K562 (cell line): ENCODE results near the gene C6orf163. TPM values are rescaled to one million over a fixed set of nuclear protein-coding genes. Genes with fewer than 3 reads are reported as not detected.

Experiments used
- ATAC-seq: fragments of 200-7000 bp; cut with Tn5 transposase; 3 replicates; pipeline ENCODE4 v1.9.1; 2020; ENCODE audit warnings: moderate library complexity
- BruUV-seq: library from RNA; stranded (reverse); fragments of 400-500 nt; replicated peaks from 2 replicates; lab custom pipeline; 2021; lab: Mats Ljungman, UMichigan
- CTCF ChIA-PET: fragments of 300-600 bp; formaldehyde crosslinking; extraction: SDS; loops from one replicate; lab custom pipeline; 2021; ENCODE audit warnings: low intra/inter-chr PET ratio; lab: Yijun Ruan, JAX
- POLR2A ChIA-PET: fragments of 300-600, 350-650 bp; sonication (Branson Sonifier 250); formaldehyde crosslinking; extraction: SDS; loops from one replicate; lab custom pipeline; 2021; ENCODE audit warnings: antibody characterized with exemption, inconsistent platforms; lab: Yijun Ruan, JAX
- DNase-seq, 4 experiments: peaks; one replicate each; pipeline versions ENCODE4 v3.0.0 to v3.0.0-alpha.2; 2011 to 2018; ENCODE audit warnings: low spot score in 3 of 4, mixed read lengths in 3 of 4; ENCODE audit errors: extremely low read depth in 1 of 4
- FAIRE-seq: peaks from 2 replicates; lab custom pipeline; 2011; peaks lifted over from hg19 to GRCh38; lab: Jason Lieb, UNC
- H2AFZ ChIP-seq: 2 replicates; pipeline ENCODE4 v1.6.0; 2011; ENCODE audit warnings: low read depth, low read length, control low read depth, inconsistent platforms
- H3K27ac ChIP-seq: fragments of 200-600 bp; 3 replicates; pipeline ENCODE4 v1.8.0; 2011; ENCODE audit warnings: low read depth, mild to moderate bottlenecking, control low read depth, inconsistent platforms, low read length, moderate library complexity, mixed read lengths; ENCODE audit errors: extremely low read depth
- H3K27me3 ChIP-seq, 2 experiments: fragments of 300-600 bp in 1 of 2; 2 replicates in 1 of 2; 3 replicates in 1 of 2; pipeline versions ENCODE4 v1.6.0 to v1.8.0; 2011; ENCODE audit warnings: inconsistent platforms in 2 of 2, low read length in 2 of 2, mild to moderate bottlenecking in 1 of 2, mixed read lengths in 1 of 2, moderate library complexity in 1 of 2; ENCODE audit not compliant: control insufficient read depth in 2 of 2, insufficient read depth in 2 of 2
- H3K36me3 ChIP-seq: fragments of 300-600 bp; 3 replicates; pipeline ENCODE4 v1.8.0; 2011; ENCODE audit warnings: mild to moderate bottlenecking, low read length, inconsistent platforms; ENCODE audit not compliant: control insufficient read depth, insufficient read depth
- H3K4me1 ChIP-seq, 2 experiments: fragments of 200-600 bp in 1 of 2; replicated peaks in 1 of 2; 2 replicates in 1 of 2; 3 replicates in 1 of 2; pipeline versions ENCODE4 v1.5.1 to v1.8.0; 2011; ENCODE audit warnings: inconsistent platforms in 2 of 2, low read length in 2 of 2, mild to moderate bottlenecking in 1 of 2, mixed read lengths in 1 of 2, moderate library complexity in 1 of 2; ENCODE audit not compliant: control insufficient read depth in 2 of 2, insufficient read depth in 2 of 2
- H3K4me2 ChIP-seq: 2 replicates; pipeline ENCODE4 v1.6.1; 2011; ENCODE audit warnings: low read length, control low read depth, inconsistent platforms, mixed read lengths; ENCODE audit not compliant: insufficient read depth
- H3K4me3 ChIP-seq: fragments of 200-600 bp; sonication (generic), shearing (Covaris generic); 2 replicates; pipeline ENCODE4 v1.5.1; 2016; ENCODE audit warnings: control low read depth, inconsistent platforms
- H3K79me2 ChIP-seq: fragments of 200-600 bp; 3 replicates; pipeline ENCODE4 v1.8.0; 2011; ENCODE audit warnings: low read length, inconsistent platforms; ENCODE audit not compliant: control insufficient read depth, insufficient read depth
- H3K9ac ChIP-seq, 2 experiments: 2 replicates each; pipeline versions ENCODE4 v1.6.0 to v1.6.1; 2011; ENCODE audit warnings: low read depth in 2 of 2, low read length in 2 of 2, control low read depth in 1 of 2, inconsistent platforms in 1 of 2, mild to moderate bottlenecking in 1 of 2, mixed read lengths in 1 of 2; ENCODE audit not compliant: insufficient read depth in 1 of 2
- H3K9me1 ChIP-seq: one replicate; pipeline ENCODE4 v1.6.0; 2011; ENCODE audit warnings: inconsistent platforms, mild to moderate bottlenecking, low read length, moderate library complexity; ENCODE audit not compliant: control insufficient read depth, insufficient read depth
- H3K9me3 ChIP-seq: replicated peaks from 2 replicates; pipeline ENCODE4 v1.5.1; 2011; ENCODE audit warnings: low read depth, low read length, inconsistent platforms; ENCODE audit not compliant: control insufficient read depth, insufficient read depth
- H4K20me1 ChIP-seq: replicated peaks from 2 replicates; pipeline ENCODE4 v1.6.1; 2011; ENCODE audit warnings: low read length, inconsistent platforms, mixed read lengths; ENCODE audit not compliant: control insufficient read depth, insufficient read depth
- ATF1 ChIP-seq, 2 experiments: fragments of 450-650 bp in 1 of 2; IDR thresholded peaks; 2 replicates each; pipeline ENCODE4 v1.6.1; 2016; ENCODE audit warnings: missing compliant biosample characterization in 1 of 2, missing genetic modification characterization in 1 of 2
- ATF7 ChIP-seq: fragments of 450-650 bp; IDR thresholded peaks from 2 replicates; pipeline ENCODE4 v1.7.1; 2014; ENCODE audit warnings: mild to moderate bottlenecking, moderate library complexity
- CBFA2T3 ChIP-seq: fragments of 450-650 bp; IDR thresholded peaks from 2 replicates; pipeline ENCODE4 v1.6.1; 2017
- ERF ChIP-seq: fragments of 450-650 bp; formaldehyde crosslinking; IDR thresholded peaks from 2 replicates; pipeline ENCODE4 v1.4.0; 2020; ENCODE audit warnings: mild to moderate bottlenecking, mixed read lengths
- FOXM1 ChIP-seq, 2 experiments: fragments of 450-650 bp in 1 of 2; sonication (generic) in 1 of 2; formaldehyde crosslinking in 1 of 2; IDR thresholded peaks; 2 replicates each; pipeline versions ENCODE4 v1.6.1 to v1.9.0; 2017 to 2022; ENCODE audit warnings: low read depth in 2 of 2, mild to moderate bottlenecking in 2 of 2, missing genetic modification reagents in 1 of 2, moderate library complexity in 1 of 2
- GATA2 ChIP-seq: sonication (generic); formaldehyde crosslinking; IDR thresholded peaks from 2 replicates; pipeline ENCODE4 v1.4.0; 2020; ENCODE audit warnings: mild to moderate bottlenecking, missing genetic modification reagents
- L3MBTL2 ChIP-seq: fragments of 450-650 bp; IDR thresholded peaks from 2 replicates; pipeline ENCODE4 v1.6.1; 2016; ENCODE audit warnings: mild to moderate bottlenecking, moderate library complexity
- NRF1 ChIP-seq, 2 experiments: fragments of 450-650 bp; IDR thresholded peaks in 1 of 2; conservative IDR thresholded peaks in 1 of 2; 2 replicates each; pipeline ENCODE4 v1.6.1; 2014; ENCODE audit warnings: mild to moderate bottlenecking in 2 of 2
- PHTF2 ChIP-seq: fragments of 250-450 bp; sonication (Bioruptor Pico); IDR thresholded peaks from 2 replicates; pipeline ENCODE4 v1.5.0; 2021; ENCODE audit warnings: mild to moderate bottlenecking
- ZC3H11A ChIP-seq: IDR thresholded peaks from 2 replicates; pipeline ENCODE4 v1.6.1; 2012; ENCODE audit warnings: low read depth, low read length, improper control_type of control experiment
- ZNF311 ChIP-seq: fragments of 250-450 bp; sonication (Bioruptor Pico); IDR thresholded peaks from 2 replicates; pipeline ENCODE4 v1.4.0; 2020; ENCODE audit warnings: mild to moderate bottlenecking, moderate library complexity
- ZNF780A ChIP-seq: fragments of 250-450 bp; sonication (Bioruptor Pico); IDR thresholded peaks from 2 replicates; pipeline ENCODE4 v1.5.0; 2021; ENCODE audit warnings: mild to moderate bottlenecking
- WGBS: fragments of 100-300 bp; shearing (Covaris generic); methylation state at CpG from one replicate; pipeline ENCODE4 v1.1.6; 2016; ENCODE audit warnings: low coverage, mixed read lengths; ENCODE audit not compliant: insufficient coverage; ENCODE audit errors: missing lambda C conversion rate; 5-methylcytosine and 5-hydroxymethylcytosine counted together
- in situ Hi-C: fragments of 300-500 bp; cut with MboI; formaldehyde crosslinking; loops from 4 replicates; pipeline ENCODE4 v1.15.0; 2018; ENCODE audit warnings: inconsistent platforms, mixed read lengths
- intact Hi-C: fragments of 100-400 bp; cut with micrococcal nuclease; formaldehyde crosslinking; loops from 2 replicates; pipeline ENCODE4 v1.14.2; 2022
- polyA plus RNA-seq, 8 experiments: library from polyadenylated mRNA; depleted of rRNA in 4 of 8; stranded (reverse) in 5 of 8; unstranded in 3 of 8; fragments of >200 nt; fragmentation: Nextera tagmentation in 2 of 8; fragmentation: Illumina TruSeq in 1 of 8; extraction: Ambion mirVana in 2 of 8; extraction: Trizol in 1 of 8; gene quantifications; 2 replicates each; pipeline versions ENCODE4 v1.2.1 to v1.2.3, GENCODE V29; 2011 to 2014; ENCODE audit warnings: inconsistent platforms in 1 of 8, missing spikeins in 1 of 8
- total RNA-seq, 7 experiments: library from RNA; depleted of rRNA in 6 of 7; stranded (reverse); fragments of >200 nt in 6 of 7; fragmentation: Illumina TruSeq in 2 of 7; extraction: Trizol in 2 of 7; gene quantifications; 2 replicates each; pipeline versions ENCODE4 v1.2.1 to v1.2.3, GENCODE V29; 2011 to 2021; ENCODE audit warnings: low replicate concordance in 1 of 7
- TF ChIP-seq, protein P1 (sequence below): fragments of 250-450 bp; sonication (Bioruptor Pico); IDR thresholded peaks from 2 replicates; pipeline ENCODE4 v1.8.0; 2021; ENCODE audit warnings: borderline replicate concordance, mild to moderate bottlenecking, moderate library complexity; ENCODE audit not compliant: poor library complexity, severe bottlenecking
- TF ChIP-seq, protein P2 (sequence below): fragments of 250-450 bp; sonication (Bioruptor Pico); IDR thresholded peaks from 2 replicates; pipeline ENCODE4 v1.5.0; 2021; ENCODE audit warnings: mild to moderate bottlenecking, borderline replicate concordance
- TF ChIP-seq, protein P3 (sequence below): sonication (generic); formaldehyde crosslinking; IDR thresholded peaks from 2 replicates; pipeline ENCODE4 v1.8.0; 2022; ENCODE audit warnings: mild to moderate bottlenecking, missing genetic modification reagents
- TF ChIP-seq, protein P4 (sequence below): fragments of 250-450 bp; sonication (Bioruptor Pico); IDR thresholded peaks from 2 replicates; pipeline ENCODE4 v1.6.1; 2021; ENCODE audit warnings: mild to moderate bottlenecking

Gene C6orf163
- total and polyA plus RNA-seq, 9 of the 15 experiments (the other 6 are each of a cell fraction or from before 2014, with no cell fraction given): 0.67 to 4.7 (median 1.5) TPM

DNA sequence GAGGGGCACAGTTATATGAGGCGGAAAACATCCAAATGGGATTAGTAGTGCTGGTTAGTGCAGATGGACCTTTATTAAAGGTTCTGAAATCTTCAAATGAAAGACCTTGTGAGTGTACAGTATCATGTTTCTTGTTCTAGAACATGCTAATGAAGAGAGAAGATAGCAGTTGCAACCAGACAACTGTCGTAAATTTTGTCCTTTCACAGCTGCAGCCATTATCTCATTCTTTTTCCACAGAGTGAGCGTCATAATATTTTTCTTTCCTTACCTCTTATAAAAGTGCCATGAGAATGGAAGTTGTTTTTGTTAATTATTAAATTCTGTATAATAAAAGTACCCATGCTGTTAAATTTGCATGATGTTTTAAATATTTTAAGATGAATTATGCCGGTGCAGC is 4.4 kb upstream of the C6orf163 start:
- Histone ChIP-seq H3K9me3 (no peaks in the 10 kb centered on the region), H3K36me3 (no peaks in the 10 kb centered on the region; the same call in 2 of the 3 replicates), H3K27ac (peak overlapping the region; percentile 8; the same call in 1 of the 3 replicates), H3K9me1 (peaks cover 3% of the 10 kb centered on the region), H3K4me1 (peaks cover 8 to 20% of the 10 kb centered on the region in 2 experiments; a peak in 3 of 5 replicates), H4K20me1 (no peaks in the 10 kb centered on the region), H3K27me3 (no peaks in the 10 kb centered on the region), H2AFZ (peak overlapping the region; percentile 57; the same call in 1 of the 2 replicates), H3K4me2 (no peak overlapping the region; the same call in 1 of the 2 replicates), H3K79me2 (peaks cover 3% of the 10 kb centered on the region; the same call in 2 of the 3 replicates), H3K4me3 (no peak overlapping the region), H3K9ac (no peak overlapping the region)
- in situ Hi-C loops: no loop called here
- ChIA-PET CTCF (interaction anchor here (0.6 kb wide), 1 partner anchor 1463 kb away, joined by 3 read pairs; no protein-coding TSS in a partner anchor), POLR2A (no interaction called here)
- intact Hi-C loops: no loop called here
- no peak for FAIRE-seq
- DNase-seq: peak in 2 of 4 experiments; percentile 17 to 31
- peak; percentile 66 for ATAC-seq
- no TSS peak for BruUV-seq
- WGBS: 45% methylated on average over 4 of the region's 4 CpGs
- TF ChIP-seq ATF1 (CRISPR knock-in tag; IDR thresholded peaks at IDR 0.05): no peak
- peak; percentile 25; the same call in 1 of the 2 replicates for TF ChIP-seq ATF1 (tag; IDR thresholded peaks at IDR 0.05)
- no peak for TF ChIP-seq PHTF2 (CRISPR knock-in tag)
- TF ChIP-seq, protein P1, sequence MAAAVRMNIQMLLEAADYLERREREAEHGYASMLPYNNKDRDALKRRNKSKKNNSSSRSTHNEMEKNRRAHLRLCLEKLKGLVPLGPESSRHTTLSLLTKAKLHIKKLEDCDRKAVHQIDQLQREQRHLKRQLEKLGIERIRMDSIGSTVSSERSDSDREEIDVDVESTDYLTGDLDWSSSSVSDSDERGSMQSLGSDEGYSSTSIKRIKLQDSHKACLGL: no peak
- no peak for TF ChIP-seq GATA2 (CRISPR knock-in tag)
- no peak for TF ChIP-seq ZC3H11A
- TF ChIP-seq, protein P2, sequence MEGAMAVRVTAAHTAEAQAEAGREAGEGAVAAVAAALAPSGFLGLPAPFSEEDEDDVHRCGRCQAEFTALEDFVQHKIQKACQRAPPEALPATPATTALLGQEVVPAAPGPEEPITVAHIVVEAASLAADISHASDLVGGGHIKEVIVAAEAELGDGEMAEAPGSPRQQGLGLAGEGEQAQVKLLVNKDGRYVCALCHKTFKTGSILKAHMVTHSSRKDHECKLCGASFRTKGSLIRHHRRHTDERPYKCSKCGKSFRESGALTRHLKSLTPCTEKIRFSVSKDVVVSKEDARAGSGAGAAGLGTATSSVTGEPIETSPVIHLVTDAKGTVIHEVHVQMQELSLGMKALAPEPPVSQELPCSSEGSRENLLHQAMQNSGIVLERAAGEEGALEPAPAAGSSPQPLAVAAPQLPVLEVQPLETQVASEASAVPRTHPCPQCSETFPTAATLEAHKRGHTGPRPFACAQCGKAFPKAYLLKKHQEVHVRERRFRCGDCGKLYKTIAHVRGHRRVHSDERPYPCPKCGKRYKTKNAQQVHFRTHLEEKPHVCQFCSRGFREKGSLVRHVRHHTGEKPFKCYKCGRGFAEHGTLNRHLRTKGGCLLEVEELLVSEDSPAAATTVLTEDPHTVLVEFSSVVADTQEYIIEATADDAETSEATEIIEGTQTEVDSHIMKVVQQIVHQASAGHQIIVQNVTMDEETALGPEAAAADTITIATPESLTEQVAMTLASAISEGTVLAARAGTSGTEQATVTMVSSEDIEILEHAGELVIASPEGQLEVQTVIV (CRISPR knock-in tag): peak; percentile 84; the same call in 1 of the 2 replicates
- peak; percentile 6; the same call in 1 of the 2 replicates for TF ChIP-seq CBFA2T3
- no peak for TF ChIP-seq ERF (CRISPR knock-in tag)
- TF ChIP-seq, protein P3, sequence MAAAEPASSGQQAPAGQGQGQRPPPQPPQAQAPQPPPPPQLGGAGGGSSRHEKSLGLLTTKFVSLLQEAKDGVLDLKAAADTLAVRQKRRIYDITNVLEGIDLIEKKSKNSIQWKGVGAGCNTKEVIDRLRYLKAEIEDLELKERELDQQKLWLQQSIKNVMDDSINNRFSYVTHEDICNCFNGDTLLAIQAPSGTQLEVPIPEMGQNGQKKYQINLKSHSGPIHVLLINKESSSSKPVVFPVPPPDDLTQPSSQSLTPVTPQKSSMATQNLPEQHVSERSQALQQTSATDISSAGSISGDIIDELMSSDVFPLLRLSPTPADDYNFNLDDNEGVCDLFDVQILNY: no peak
- no peak for TF ChIP-seq FOXM1 (IDR thresholded peaks at IDR 0.05; ENCODE audit: low read depth)
- no peak for TF ChIP-seq FOXM1 (CRISPR knock-in tag; IDR thresholded peaks at IDR 0.05; ENCODE audit: low read depth)
- TF ChIP-seq, protein P4, sequence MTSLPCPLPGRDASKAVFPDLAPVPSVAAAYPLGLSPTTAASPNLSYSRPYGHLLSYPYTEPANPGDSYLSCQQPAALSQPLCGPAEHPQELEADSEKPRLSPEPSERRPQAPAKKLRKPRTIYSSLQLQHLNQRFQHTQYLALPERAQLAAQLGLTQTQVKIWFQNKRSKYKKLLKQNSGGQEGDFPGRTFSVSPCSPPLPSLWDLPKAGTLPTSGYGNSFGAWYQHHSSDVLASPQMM (CRISPR knock-in tag): no peak
- TF ChIP-seq NRF1 (conservative IDR thresholded peaks at IDR 0.05 in 1 of 2, IDR thresholded peaks at IDR 0.05 in 1 of 2): no peak
- no peak for TF ChIP-seq ZNF311
- peak; percentile 16; the same call in 1 of the 2 replicates for TF ChIP-seq ATF7
- no peak for TF ChIP-seq ZNF780A
- peak; percentile 44; the same call in 1 of the 2 replicates for TF ChIP-seq L3MBTL2
